Spleen (tissue), 11 donors: Measurements from ENCODE around the gene MC4R. TPM values are rescaled to one million over a fixed set of nuclear protein-coding genes. Genes with fewer than 3 reads are reported as not detected.

ENCODE experiments used
- DNase-seq: peaks from one replicate; pipeline ENCODE4 v3.0.0-alpha.2; 2020
- H3K27ac ChIP-seq, 8 donors: fragments of 200-600 bp; sonication (generic) in 7 of 8; 1 replicate in 4 of 8; 2 replicates in 4 of 8; pipeline versions ENCODE4 v1.5.0 to v1.8.0; 2016 to 2021; ENCODE audit warnings: inconsistent platforms in 4 of 8, mild to moderate bottlenecking in 4 of 8, moderate library complexity in 1 of 8
- H3K27me3 ChIP-seq, 7 donors: fragments of 200-600 bp; sonication (generic) in 6 of 7; replicated peaks in 1 of 7; 1 replicate in 4 of 7; 2 replicates in 3 of 7; pipeline versions ENCODE4 v1.5.0 to v1.8.0; 2016 to 2021; ENCODE audit warnings: inconsistent platforms in 3 of 7, mild to moderate bottlenecking in 1 of 7
- H3K36me3 ChIP-seq, 6 donors: fragments of 200-600 bp; sonication (generic) in 5 of 6; 1 replicate in 4 of 6; 2 replicates in 2 of 6; pipeline versions ENCODE4 v1.5.0 to v1.8.0; 2016 to 2021; ENCODE audit warnings: inconsistent platforms in 2 of 6
- H3K4me1 ChIP-seq, 6 donors: fragments of 200-600 bp; sonication (generic) in 5 of 6; 1 replicate in 3 of 6; 2 replicates in 3 of 6; pipeline versions ENCODE4 v1.5.0 to v1.8.0; 2016 to 2021; ENCODE audit warnings: inconsistent platforms in 3 of 6
- H3K4me3 ChIP-seq, 8 donors: fragments of 200-600 bp; sonication (generic) in 7 of 8; 1 replicate in 4 of 8; 2 replicates in 4 of 8; pipeline versions ENCODE4 v1.5.0 to v1.8.0; 2016 to 2021; ENCODE audit warnings: inconsistent platforms in 4 of 8, mild to moderate bottlenecking in 4 of 8, moderate library complexity in 2 of 8
- H3K9me3 ChIP-seq, 8 donors: fragments of 200-600 bp; sonication (generic) in 7 of 8; 1 replicate in 4 of 8; 2 replicates in 4 of 8; pipeline versions ENCODE4 v1.5.0 to v1.8.0; 2016 to 2021; ENCODE audit warnings: inconsistent platforms in 4 of 8
- POLR2A ChIP-seq, 3 donors: fragments of 450-650 bp; IDR thresholded peaks; one replicate each; pipeline ENCODE4 v1.5.1; 2017; ENCODE audit warnings: antibody characterized with exemption in 3 of 3, mild to moderate bottlenecking in 1 of 3
- POLR2AphosphoS5 ChIP-seq, 3 donors: sonication (generic); formaldehyde crosslinking; IDR thresholded peaks; one replicate each; pipeline ENCODE4 v1.5.1; 2017; ENCODE audit warnings: antibody characterized with exemption in 3 of 3
- WGBS, 5 donors: extraction: QIAGEN DNeasy Blood & Tissue Kit in 3 of 5; methylation state at CpG; one replicate each; pipeline versions ENCODE4 v1.1.5 to v1.1.7; 2013 to 2018; 5-methylcytosine and 5-hydroxymethylcytosine counted together
- intact Hi-C: fragments of 100-400 bp; cut with DNase I; formaldehyde crosslinking; loops from one replicate; pipeline ENCODE4 v1.15.0; 2023; ENCODE audit warnings: low total_unique reads
- polyA plus RNA-seq, 3 donors: library from polyadenylated mRNA; stranded (reverse); fragments of 200-250 nt; gene quantifications; one replicate each; pipeline ENCODE4 v1.2.1, GENCODE V29; 2013
- total RNA-seq, 7 donors: library from RNA; depleted of rRNA in 3 of 7; stranded (reverse); fragments of >200 nt in 3 of 7; fragmentation: NEBNext Ultra II Directional in 4 of 7; extraction: Animal tissue kit (Norgen Biotek cat#: 25700) in 4 of 7; gene quantifications; one replicate each; pipeline versions ENCODE4 v1.1.0 to v1.2.1, GENCODE V29; 2016 to 2021
- TF ChIP-seq, protein P1 (sequence below), 11 experiments: fragments of 200-600 bp in 7 of 11; fragments of 450-650 bp in 4 of 11; sonication (generic) in 4 of 11; IDR thresholded peaks in 8 of 11; conservative IDR thresholded peaks in 3 of 11; 1 replicate in 7 of 11; 2 replicates in 4 of 11; pipeline versions ENCODE4 v1.4.0 to v1.8.0; 2016 to 2021; ENCODE audit warnings: antibody characterized with exemption in 11 of 11, inconsistent platforms in 4 of 11, mild to moderate bottlenecking in 1 of 11
- donor health status: healthy with polysubstance abuse.
- donor health status: DM: no; HTN: no; CAD: no; lungs with moderate emphysema.
- donor health status: DM: no; HTN: no; CAD: no.
- donor health status: Bipolar disorder and iron deficiency.
- donor health status: healthy.
- donor health status: DM: no; HTN: no; CAD: no.
- donor health status: DM: yes; HTN: yes; CAD: no.

MC4R gene
- total and polyA plus RNA-seq, 10 donors = 0.04 to 0.35 (median 0.15) TPM; not detected in 6

DNA sequence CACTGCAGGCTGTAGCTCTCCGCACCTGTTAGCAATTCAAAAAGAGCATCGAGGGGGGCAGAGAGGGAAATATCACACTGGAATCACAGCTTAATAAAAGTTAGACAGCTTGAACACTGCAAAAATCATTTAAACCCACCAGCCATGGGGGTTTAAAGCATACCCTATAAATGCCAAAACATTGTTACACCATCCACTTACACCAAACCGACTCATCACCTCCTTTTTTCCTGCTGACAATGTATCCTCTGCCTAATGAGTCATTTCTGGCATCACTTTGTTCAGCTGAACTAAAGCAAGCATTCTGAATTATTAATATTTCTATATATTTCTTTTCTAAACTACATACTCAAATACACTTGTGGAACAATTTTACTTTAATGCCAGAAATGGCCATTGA is 21.6 kb downstream of the MC4R start:
- no peak overlapping the region for H3K27ac ChIP-seq
- TF ChIP-seq POLR2AphosphoS5 (IDR thresholded peaks at IDR 0.05) = no peak
- TF ChIP-seq POLR2A (IDR thresholded peaks at IDR 0.05) = no peak
- TF ChIP-seq, protein P1, sequence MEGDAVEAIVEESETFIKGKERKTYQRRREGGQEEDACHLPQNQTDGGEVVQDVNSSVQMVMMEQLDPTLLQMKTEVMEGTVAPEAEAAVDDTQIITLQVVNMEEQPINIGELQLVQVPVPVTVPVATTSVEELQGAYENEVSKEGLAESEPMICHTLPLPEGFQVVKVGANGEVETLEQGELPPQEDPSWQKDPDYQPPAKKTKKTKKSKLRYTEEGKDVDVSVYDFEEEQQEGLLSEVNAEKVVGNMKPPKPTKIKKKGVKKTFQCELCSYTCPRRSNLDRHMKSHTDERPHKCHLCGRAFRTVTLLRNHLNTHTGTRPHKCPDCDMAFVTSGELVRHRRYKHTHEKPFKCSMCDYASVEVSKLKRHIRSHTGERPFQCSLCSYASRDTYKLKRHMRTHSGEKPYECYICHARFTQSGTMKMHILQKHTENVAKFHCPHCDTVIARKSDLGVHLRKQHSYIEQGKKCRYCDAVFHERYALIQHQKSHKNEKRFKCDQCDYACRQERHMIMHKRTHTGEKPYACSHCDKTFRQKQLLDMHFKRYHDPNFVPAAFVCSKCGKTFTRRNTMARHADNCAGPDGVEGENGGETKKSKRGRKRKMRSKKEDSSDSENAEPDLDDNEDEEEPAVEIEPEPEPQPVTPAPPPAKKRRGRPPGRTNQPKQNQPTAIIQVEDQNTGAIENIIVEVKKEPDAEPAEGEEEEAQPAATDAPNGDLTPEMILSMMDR (IDR thresholded peaks at IDR 0.05 in 8 of 11, conservative IDR thresholded peaks at IDR 0.05 in 3 of 11) = no peak
- intact Hi-C loops = no loop called here
- WGBS, 5 donors = 72 to 80% (median 73%) methylated on average over 3 of the region's 3 CpGs
- H3K27me3 ChIP-seq = no peaks in the 10 kb centered on the region
- no peaks in the 10 kb centered on the region for H3K4me1 ChIP-seq
- no peaks in the 10 kb centered on the region for H3K36me3 ChIP-seq
- H3K9me3 ChIP-seq = peaks cover 0 to 10% (median 0%) of the 10 kb centered on the region in 8 donors
- no peak for DNase-seq
- no peak overlapping the region for H3K4me3 ChIP-seq

DNA sequence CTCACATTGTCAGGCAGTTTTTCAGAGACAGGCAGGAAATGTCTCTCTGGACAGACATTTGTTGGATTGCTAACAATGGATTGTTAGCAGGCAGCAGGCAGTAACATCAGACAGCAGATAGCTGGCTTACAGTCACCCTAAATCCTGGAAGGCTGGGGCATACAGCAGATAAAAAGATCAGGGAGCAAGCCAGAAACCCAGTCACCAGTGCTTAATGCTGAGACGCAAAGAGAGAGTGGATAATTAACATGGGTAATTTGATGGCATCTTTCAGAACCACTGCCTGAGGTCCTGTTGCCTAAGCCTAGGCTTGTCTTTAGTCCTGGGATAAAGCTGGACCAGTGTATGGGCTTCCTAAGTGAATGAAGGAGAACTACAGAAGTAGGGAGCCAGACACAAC is 22.4 kb downstream of the MC4R start:
- no peak for DNase-seq
- H3K27ac ChIP-seq = no peak overlapping the region
- no peaks in the 10 kb centered on the region for H3K36me3 ChIP-seq
- TF ChIP-seq POLR2AphosphoS5 (IDR thresholded peaks at IDR 0.05) = no peak
- TF ChIP-seq, protein P1 (IDR thresholded peaks at IDR 0.05 in 8 of 11, conservative IDR thresholded peaks at IDR 0.05 in 3 of 11) = no peak
- no peak overlapping the region for H3K4me3 ChIP-seq
- intact Hi-C loops = no loop called here
- peaks cover 0 to 10% (median 0%) of the 10 kb centered on the region in 8 donors for H3K9me3 ChIP-seq
- no peaks in the 10 kb centered on the region for H3K4me1 ChIP-seq
- 82 to 89% (median 88%) methylated on average over 1 of the region's 1 CpG for WGBS, 5 donors
- no peaks in the 10 kb centered on the region for H3K27me3 ChIP-seq

DNA sequence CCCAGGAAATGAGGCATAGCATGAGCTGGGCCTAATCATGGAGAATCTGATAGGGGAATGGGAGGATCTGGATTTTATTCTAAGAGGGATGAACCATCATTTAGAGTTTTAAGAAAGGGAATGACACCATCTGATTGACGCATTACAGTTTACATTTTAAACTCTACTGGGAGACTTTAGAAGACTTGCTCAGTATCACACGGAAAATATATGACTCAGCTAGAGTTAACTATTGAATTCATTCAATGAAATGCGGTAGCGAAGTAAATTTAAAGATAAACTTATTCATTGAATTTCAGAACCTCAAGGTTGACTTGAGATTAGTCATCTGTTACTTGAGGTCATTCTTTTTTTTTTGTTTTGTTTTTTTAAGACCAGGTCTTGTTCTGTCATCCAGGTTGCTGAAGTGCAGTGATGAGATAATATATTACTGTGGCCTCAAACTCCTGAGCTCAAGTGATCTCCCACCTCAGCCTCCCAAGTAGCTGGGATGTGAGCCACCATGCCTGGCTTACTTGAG is 25.0 kb downstream of the MC4R start:
- Histone ChIP-seq H3K4me1 (no peaks in the 10 kb centered on the region), H3K27ac (no peak overlapping the region), H3K36me3 (no peaks in the 10 kb centered on the region), H3K27me3 (no peaks in the 10 kb centered on the region), H3K4me3 (no peak overlapping the region), H3K9me3 (peaks cover 0 to 10% (median 0%) of the 10 kb centered on the region in 8 donors)
- no peak for DNase-seq
- 88 to 96% (median 93%) methylated on average over 4 of the region's 4 CpGs for WGBS, 5 donors
- TF ChIP-seq, protein P1 (IDR thresholded peaks at IDR 0.05 in 8 of 11, conservative IDR thresholded peaks at IDR 0.05 in 3 of 11) = no peak
- intact Hi-C loops = no loop called here

DNA sequence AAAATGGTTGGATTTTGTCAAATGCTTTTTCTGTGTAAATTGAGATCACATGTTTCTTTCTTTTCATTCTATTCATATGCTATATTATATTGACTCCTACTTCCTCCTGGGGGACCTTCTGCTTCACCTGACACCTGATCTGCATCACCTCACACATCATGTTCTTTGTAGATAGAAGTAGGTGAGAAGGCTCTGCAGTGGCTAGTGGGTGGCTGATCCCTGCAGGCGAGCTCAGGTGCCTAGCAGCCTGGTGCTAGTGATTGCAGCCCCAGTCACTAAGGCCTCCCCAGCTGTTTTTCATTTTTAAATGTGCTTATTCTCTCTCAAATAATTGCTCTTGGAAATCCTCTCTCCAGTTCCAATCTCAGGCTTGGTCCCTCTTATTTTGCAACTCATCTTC is 33.6 kb downstream of the MC4R start:
- no peaks in the 10 kb centered on the region for H3K27me3 ChIP-seq
- H3K9me3 ChIP-seq = no peaks in the 10 kb centered on the region
- H3K36me3 ChIP-seq = no peaks in the 10 kb centered on the region
- H3K4me3 ChIP-seq = no peak overlapping the region
- no peak overlapping the region for H3K27ac ChIP-seq
- TF ChIP-seq POLR2AphosphoS5 (IDR thresholded peaks at IDR 0.05) = no peak
- TF ChIP-seq, protein P1 (IDR thresholded peaks at IDR 0.05 in 8 of 11, conservative IDR thresholded peaks at IDR 0.05 in 3 of 11) = no peak
- TF ChIP-seq POLR2A (IDR thresholded peaks at IDR 0.05) = no peak
- H3K4me1 ChIP-seq = no peaks in the 10 kb centered on the region
- no peak for DNase-seq
- 33 to 64% (median 60%) methylated on average over 1 of the region's 1 CpG for WGBS, 5 donors
- intact Hi-C loops = no loop called here
